ENCODE data around the gene PRKCH. TPM values are rescaled to one million over a fixed set of nuclear protein-coding genes. Genes with fewer than 3 reads are reported as not detected.

PRKCH gene
- total and polyA plus RNA-seq, 9 of the 15 experiments (the other 6 are each of a cell fraction or from before 2014, with no cell fraction given) = 0.61 to 4.4 (median 4.0) TPM

DNA sequence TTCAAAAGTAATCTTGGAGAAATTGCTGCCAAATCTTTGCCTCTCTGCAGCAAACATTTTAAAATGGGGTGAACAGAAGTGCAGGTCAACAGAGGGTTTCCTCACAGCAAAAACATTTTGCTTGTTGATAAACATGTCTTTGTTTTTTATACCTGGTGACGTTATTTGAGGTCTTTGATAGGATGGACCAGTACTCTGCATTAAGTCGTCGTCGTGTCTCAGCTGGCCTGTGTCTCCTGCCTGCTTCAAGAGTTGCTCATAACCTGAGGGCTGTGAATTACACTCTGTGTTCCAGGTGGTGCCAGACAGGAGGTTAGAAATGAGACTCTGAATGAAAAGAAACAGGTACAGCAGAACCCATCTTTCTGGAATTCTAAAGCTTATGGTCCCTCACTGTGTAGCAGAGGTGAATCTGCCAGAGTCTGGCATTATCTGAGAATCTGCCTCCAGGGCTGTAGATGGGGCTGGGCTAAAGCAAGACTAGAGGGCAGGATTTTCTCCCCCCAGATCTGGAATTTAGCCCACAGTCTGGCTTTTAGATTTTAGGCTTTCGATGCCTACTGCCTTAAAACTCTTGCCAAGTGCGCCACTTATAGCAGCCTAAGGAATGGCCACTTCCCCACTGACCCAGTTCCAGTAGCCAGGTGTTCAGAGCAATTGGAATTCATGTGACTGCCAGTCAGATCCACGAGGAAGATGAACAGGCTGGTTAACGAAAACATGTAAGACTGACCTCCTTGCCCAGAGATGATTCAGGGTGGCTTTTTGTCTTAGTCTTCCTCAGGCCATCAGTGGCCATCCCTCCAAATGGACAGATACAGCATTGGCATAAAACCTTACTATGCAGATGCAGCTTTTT lies 161.2 kb downstream of the PRKCH start (continued):
- TF ChIP-seq HDAC3 (IDR thresholded peaks at IDR 0.05; ENCODE audit: borderline replicate concordance, partially characterized antibody) = no peak

DNA sequence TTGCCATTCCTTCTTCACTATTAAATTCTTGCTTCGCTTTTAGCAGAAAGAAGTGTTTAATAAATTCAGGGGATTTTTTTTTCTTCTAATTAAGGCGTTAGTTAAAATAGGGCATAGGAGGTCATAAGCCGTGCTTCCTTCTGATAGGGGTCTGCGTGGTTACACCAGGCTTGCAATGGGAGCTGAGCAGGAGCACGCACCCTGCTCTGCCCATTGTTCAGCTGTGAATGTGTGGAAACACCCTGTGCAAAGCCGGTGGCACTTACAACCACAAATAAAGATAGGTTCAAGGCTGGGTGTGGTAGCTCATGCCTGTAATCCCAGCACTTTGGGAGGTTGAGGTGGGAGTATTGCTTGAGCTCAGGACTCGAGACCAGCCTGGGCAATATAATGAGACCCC lies 162.1 kb downstream of the PRKCH start:
- ChIA-PET POLR2A (interaction anchor here (0.5 to 0.6 kb wide), 2 partner anchors 268 to 284 kb away, joined by 3 read pairs; no protein-coding TSS in a partner anchor), CTCF (ENCODE audit: low intra/inter-chr PET ratio) (no interaction called here)
- Histone ChIP-seq H3K4me1 (replicated peaks in 1 of 2; ENCODE audit: control insufficient read depth in 2 of 2, insufficient read depth in 2 of 2, low read length in 2 of 2) (peaks cover 6 to 8% of the 10 kb centered on the region in 2 experiments; a peak in 4 of 5 replicates), H3K27ac (ENCODE audit: extremely low read depth, low read depth, low read length) (no peak overlapping the region), H3K9me3 (replicated peaks; ENCODE audit: control insufficient read depth, insufficient read depth, low read depth, low read length) (no peaks in the 10 kb centered on the region), H3K36me3 (ENCODE audit: control insufficient read depth, insufficient read depth, low read length) (no peaks in the 10 kb centered on the region), H3K27me3 (ENCODE audit: control insufficient read depth in 2 of 2, insufficient read depth in 2 of 2, low read length in 2 of 2) (peaks cover 0 to 6% of the 10 kb centered on the region in 2 experiments; a peak in 2 of 5 replicates), H3K4me3 (no peak overlapping the region), H2AFZ (ENCODE audit: low read depth, low read length) (no peak overlapping the region), H3K9me1 (ENCODE audit: control insufficient read depth, insufficient read depth, low read length) (no peaks in the 10 kb centered on the region), H3K4me2 (ENCODE audit: insufficient read depth, low read length) (no peak overlapping the region), H3K9ac (ENCODE audit: insufficient read depth in 1 of 2, low read depth in 2 of 2, low read length in 2 of 2) (no peak overlapping the region), H4K20me1 (replicated peaks; ENCODE audit: control insufficient read depth, insufficient read depth, low read length) (no peaks in the 10 kb centered on the region), H3K79me2 (ENCODE audit: control insufficient read depth, insufficient read depth, low read length) (no peaks in the 10 kb centered on the region)
- ATAC-seq (no peak), FAIRE-seq (no peak), DNase-seq (ENCODE audit: extremely low read depth in 1 of 4, low spot score in 3 of 4) (peak in 2 of 4 experiments; percentile 12 to 13)
- intact Hi-C loops (cut with micrococcal nuclease) = no loop called here
- WGBS (ENCODE audit: insufficient coverage, low coverage, missing lambda C conversion rate) = 27% methylated on average over 6 of the region's 7 CpGs
- TF ChIP-seq, protein P1, sequence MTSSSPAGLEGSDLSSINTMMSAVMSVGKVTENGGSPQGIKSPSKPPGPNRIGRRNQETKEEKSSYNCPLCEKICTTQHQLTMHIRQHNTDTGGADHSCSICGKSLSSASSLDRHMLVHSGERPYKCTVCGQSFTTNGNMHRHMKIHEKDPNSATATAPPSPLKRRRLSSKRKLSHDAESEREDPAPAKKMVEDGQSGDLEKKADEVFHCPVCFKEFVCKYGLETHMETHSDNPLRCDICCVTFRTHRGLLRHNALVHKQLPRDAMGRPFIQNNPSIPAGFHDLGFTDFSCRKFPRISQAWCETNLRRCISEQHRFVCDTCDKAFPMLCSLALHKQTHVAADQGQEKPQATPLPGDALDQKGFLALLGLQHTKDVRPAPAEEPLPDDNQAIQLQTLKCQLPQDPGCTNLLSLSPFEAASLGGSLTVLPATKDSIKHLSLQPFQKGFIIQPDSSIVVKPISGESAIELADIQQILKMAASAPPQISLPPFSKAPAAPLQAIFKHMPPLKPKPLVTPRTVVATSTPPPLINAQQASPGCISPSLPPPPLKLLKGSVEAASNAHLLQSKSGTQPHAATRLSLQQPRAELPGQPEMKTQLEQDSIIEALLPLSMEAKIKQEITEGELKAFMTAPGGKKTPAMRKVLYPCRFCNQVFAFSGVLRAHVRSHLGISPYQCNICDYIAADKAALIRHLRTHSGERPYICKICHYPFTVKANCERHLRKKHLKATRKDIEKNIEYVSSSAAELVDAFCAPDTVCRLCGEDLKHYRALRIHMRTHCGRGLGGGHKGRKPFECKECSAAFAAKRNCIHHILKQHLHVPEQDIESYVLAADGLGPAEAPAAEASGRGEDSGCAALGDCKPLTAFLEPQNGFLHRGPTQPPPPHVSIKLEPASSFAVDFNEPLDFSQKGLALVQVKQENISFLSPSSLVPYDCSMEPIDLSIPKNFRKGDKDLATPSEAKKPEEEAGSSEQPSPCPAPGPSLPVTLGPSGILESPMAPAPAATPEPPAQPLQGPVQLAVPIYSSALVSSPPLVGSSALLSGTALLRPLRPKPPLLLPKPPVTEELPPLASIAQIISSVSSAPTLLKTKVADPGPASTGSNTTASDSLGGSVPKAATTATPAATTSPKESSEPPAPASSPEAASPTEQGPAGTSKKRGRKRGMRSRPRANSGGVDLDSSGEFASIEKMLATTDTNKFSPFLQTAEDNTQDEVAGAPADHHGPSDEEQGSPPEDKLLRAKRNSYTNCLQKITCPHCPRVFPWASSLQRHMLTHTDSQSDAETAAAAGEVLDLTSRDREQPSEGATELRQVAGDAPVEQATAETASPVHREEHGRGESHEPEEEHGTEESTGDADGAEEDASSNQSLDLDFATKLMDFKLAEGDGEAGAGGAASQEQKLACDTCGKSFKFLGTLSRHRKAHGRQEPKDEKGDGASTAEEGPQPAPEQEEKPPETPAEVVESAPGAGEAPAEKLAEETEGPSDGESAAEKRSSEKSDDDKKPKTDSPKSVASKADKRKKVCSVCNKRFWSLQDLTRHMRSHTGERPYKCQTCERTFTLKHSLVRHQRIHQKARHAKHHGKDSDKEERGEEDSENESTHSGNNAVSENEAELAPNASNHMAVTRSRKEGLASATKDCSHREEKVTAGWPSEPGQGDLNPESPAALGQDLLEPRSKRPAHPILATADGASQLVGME (CRISPR knock-in tag; IDR thresholded peaks at IDR 0.05) = no peak
- TF ChIP-seq, protein P2, sequence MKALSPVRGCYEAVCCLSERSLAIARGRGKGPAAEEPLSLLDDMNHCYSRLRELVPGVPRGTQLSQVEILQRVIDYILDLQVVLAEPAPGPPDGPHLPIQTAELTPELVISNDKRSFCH (CRISPR knock-in tag; IDR thresholded peaks at IDR 0.05) = no peak
- TF ChIP-seq, protein P2 (tag; IDR thresholded peaks at IDR 0.05) = no peak
- no peak for TF ChIP-seq ZNF146 (CRISPR knock-in tag; IDR thresholded peaks at IDR 0.05; ENCODE audit: unreplicated experiment)
- in situ Hi-C loops (cut with MboI) = no loop called here
- no TSS peak for BruUV-seq (replicated peaks)
